MV-4-11 (cell line): Measurements from ENCODE around the gene PAIP2B.

Experiments used
- DNase-seq: peaks from one replicate; lab custom pipeline; 2025; lab: John Stamatoyannopoulos, UW

PAIP2B gene

DNA sequence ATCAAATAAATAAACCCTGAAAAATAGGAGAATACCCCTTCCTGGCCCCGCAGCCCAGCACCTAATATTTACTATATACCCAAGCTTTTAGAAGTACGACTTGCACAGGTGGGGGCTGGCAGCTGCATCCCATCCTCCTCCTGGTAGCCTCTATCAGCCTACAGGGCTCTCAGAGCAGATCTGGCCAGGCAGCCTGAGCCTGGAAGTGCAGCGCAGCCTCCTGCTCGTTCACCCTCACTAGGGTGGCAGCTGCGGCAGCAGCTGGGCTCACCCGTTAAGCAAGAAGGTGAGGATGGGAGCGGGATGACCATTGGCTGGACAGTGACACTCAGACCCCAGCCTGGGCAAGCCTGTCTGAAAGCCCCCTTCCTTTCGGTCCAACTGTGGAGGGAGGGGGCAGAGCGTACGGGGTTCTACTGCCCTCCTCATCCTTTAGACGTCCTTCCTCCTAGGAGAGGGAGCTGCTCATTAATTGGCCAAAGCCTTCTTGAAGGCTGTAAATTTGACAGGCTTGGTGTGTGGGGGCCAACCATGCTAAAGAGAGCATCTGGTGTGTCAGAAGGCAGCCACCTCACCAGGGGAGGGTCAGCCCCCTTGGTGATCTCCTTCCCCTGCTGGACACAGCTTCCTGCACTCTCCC, 73.2 kb downstream of the PAIP2B start:
- DNase-seq: no peak

DNA sequence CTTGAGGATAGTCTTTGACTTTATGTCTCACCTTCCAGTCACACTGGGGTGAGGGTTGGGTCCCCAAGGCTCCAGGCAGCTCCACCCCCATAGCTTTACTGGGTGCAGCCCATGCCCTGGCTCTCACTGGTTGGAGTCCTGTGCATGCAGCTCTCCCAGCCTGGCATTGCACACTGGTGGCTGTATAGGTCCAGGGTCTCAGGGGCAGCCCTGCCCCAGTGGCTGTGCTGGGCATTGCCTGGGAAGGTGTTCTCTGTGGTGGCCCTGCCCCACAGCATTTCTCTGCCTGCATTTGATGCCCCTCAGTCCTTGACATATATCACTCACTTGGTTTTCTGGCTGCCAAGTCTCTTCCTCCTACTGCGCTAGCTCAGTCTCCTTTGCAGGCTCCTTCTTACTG, 75.3 kb downstream of the PAIP2B start:
- DNase-seq: no peak

DNA sequence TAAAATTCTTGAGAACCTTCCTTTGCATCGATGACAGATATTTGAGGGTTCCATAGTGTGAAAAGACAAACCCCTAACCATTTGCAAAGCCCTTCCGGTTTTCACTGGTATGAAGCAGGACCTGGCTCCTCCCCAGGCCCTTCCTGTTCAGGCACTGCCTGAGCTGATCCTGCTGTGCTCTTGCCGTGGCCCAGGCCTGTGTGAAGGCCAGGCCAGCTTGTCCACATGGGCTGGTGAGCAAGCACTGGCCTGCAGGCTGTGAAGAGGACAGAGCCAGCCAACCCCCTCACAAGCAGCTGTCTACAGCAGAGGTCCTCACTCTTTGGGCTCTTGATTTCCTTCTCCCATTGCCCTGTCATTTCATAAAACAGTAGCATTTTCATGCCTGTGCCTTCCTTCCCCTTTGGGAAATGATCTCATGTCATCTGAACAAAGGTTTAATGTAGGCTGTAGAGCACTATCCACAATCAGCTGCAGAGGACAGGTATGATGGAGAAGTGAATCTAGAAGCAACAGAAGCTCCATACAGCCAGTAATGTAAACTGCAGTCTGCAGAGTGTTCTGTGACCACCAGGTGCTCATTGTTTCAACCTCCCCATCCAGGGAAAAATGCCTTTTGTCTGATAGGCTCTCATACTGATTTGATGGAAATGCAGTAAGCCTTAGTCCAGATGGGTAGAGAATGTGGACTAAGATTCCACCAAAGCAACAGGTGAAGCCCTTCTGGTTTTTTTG, 76.7 kb downstream of the PAIP2B start:
- no peak for DNase-seq

DNA sequence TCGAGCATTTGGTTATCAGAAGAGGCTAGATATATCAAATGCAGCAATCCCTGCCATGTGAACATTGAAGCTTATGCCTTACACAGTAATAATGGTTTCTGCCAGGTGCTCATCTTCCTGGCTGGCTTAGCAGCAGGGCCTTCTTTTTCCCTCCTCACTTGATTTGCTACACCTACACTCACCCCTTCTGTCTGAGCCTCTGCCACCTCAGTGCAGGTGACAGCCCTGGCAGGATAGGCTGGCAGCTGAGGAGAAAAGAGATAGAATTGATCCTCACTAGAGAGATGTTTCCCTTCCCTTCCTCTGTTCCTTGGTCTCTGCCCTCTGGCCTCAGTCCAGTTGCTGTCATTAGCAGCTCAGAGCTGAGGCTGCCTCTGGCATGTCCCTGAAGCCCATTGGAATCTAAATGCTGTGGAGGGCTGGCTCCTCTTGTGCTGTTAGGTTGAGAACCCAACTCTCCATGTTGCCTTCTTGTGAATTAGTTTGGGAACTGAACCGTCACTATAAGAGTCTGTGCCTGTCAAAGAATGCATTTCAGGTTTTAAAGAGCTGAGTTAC, 78.3 kb downstream of the PAIP2B start:
- no peak for DNase-seq

DNA sequence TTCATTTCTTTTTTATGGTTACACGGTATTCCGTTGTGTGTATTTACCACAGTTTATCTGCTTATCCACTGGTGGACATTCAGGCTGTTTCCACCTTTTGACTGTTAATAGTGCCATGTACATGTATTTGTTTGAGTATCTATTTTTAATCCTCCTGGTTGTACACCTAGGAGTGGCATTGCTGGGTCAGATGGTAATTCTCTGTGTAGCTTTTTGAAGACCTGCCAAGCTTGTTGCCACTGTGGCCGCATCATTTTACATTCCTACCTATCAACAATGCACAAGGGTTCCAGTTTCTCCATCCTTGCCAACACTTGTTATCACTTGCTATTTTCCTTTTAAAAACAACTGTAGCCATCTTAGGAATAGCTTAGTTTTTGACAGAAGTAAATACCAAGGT, 83.1 kb downstream of the PAIP2B start:
- no peak for DNase-seq

DNA sequence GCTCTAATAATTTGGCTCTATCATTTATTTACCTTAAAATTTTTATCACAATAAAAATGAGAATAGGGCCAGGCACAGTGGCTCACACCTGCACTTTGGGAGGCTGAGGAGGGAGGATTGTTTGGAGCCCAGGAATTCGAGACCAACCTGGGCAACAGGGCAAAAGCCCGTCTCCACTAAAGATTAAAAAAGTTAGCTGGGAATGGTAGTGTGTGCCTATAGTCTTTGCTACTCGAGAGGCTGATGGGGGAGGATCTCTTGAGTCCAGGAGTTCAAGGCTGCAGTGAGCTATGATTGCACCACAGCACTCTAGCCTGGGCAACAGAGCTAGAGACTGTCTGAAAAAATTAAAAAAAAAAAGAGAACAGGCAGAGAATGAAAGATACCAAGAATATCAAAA, 90.7 kb downstream of the PAIP2B start:
- no peak for DNase-seq

DNA sequence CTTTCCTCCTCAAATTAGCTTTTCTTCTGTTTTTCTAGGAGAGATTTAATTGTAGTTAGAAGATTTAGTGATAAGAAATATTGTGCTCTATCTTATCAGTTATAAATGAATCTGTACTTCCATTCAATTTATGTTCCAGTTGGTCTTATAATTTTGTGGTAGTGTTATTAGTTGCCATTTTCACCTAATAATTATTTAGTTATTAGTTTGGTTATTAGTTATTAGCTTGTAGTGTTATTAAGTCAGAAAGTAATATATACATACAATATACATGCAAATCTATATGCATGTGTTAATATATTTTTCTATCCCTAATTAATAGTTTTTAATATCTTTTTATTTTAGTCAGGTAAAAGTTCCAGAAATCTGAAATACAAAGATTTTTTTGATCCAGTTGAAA, 93.3 kb downstream of the PAIP2B start:
- no peak for DNase-seq
